ENCODE results near the gene PCDHB12.

Gene PCDHB12

GRCh38 chr5:141260458-141261237, 52.1 kb downstream of the PCDHB12 start:
- in situ Hi-C loops (cut with MboI; ENCODE audit: low sequenced_read_pairs), result no loop called here

GRCh38 chr5:141261238-141261546, 52.7 kb downstream of the PCDHB12 start:
- in situ Hi-C loops (cut with MboI; ENCODE audit: low sequenced_read_pairs), result no loop called here

Data from HL-60/S4 treated with retinoic acid at 250 ng/mL for 4 days and 3 days (cell line).